ENCODE measurements around the gene KRT75. TPM values are rescaled to one million over a fixed set of nuclear protein-coding genes. Genes with fewer than 3 reads are reported as not detected.

The KRT75 gene
- total RNA-seq, 1 experiment from 2014 or later, result not detected

DNA sequence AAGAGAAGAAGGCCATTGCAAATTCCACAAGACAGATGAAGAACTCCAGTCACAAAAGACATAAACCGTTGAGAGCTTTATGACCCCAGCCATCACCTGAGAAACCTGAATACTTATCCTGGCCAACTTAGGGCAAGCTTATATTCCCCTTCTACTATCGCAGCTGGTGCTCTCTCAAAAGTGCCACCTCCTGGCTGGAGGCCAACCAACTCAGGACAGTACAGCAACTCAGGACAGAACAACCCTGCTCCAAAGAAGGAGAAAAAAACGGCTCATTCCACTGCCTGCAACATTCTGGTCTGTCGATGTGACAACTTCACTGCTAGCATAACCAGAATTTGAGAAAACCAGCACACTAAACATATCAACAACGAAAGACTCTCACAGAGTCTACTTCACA is 27.5 kb upstream of the KRT75 start:
- Histone ChIP-seq H3T11ph (ENCODE audit: low read length) (no peak overlapping the region), H3K27me3 (ENCODE audit: insufficient read depth, low read length) (no peaks in the 10 kb centered on the region), H3K4me2 (ENCODE audit: insufficient read depth, insufficient read length, low read length) (no peak overlapping the region), H2AFZ (ENCODE audit: low read length) (no peak overlapping the region), H2BK120ac (ENCODE audit: low read depth, low read length, poor library complexity, severe bottlenecking) (no peak overlapping the region), H3K9me3 (ENCODE audit: control insufficient read depth, low read depth, low read length) (no peaks in the 10 kb centered on the region), H2BK15ac (ENCODE audit: low read depth, low read length) (no peak overlapping the region), H3K4ac (ENCODE audit: low read depth, low read length) (no peak overlapping the region), H3K18ac (ENCODE audit: insufficient read length, low read depth, low read length) (no peak overlapping the region), H4K5ac (ENCODE audit: insufficient read length, low read depth, low read length) (no peak overlapping the region), H3K23me2 (ENCODE audit: insufficient read length, low read depth, low read length, poor library complexity, severe bottlenecking) (no peaks in the 10 kb centered on the region), H3K14ac (ENCODE audit: insufficient read depth, low read length) (no peak overlapping the region), H4K20me1 (ENCODE audit: control insufficient read depth, insufficient read depth, insufficient read length) (no peaks in the 10 kb centered on the region), H3K23ac (ENCODE audit: insufficient read length, low read depth, low read length) (no peak overlapping the region), H3K4me1 (ENCODE audit: insufficient read depth, low read length) (no peaks in the 10 kb centered on the region), H2BK5ac (ENCODE audit: insufficient read length, low read length) (no peak overlapping the region), H4K91ac (ENCODE audit: insufficient read length, low read depth, low read length) (no peak overlapping the region), H4K8ac (replicated peaks; ENCODE audit: insufficient read length, low read depth, low read length) (no peak overlapping the region), H2AK5ac (ENCODE audit: insufficient read length, low read length) (no peak overlapping the region), H2BK12ac (ENCODE audit: insufficient read length, low read depth, low read length) (no peak overlapping the region), H2BK20ac (ENCODE audit: low read depth, low read length, poor library complexity, severe bottlenecking) (no peak overlapping the region), H3K56ac (ENCODE audit: insufficient read length, low read depth, low read length) (no peak overlapping the region), H3K79me2 (ENCODE audit: insufficient read depth, low read length) (no peaks in the 10 kb centered on the region), H3K79me1 (ENCODE audit: insufficient read depth, low read depth, low read length, poor library complexity, severe bottlenecking) (no peaks in the 10 kb centered on the region), H3K27ac (ENCODE audit: insufficient read length, low read depth, low read length) (no peak overlapping the region), H3K9ac (ENCODE audit: extremely low read depth, insufficient read length, low read length) (no peak overlapping the region)
- TF ChIP-seq, protein P1, sequence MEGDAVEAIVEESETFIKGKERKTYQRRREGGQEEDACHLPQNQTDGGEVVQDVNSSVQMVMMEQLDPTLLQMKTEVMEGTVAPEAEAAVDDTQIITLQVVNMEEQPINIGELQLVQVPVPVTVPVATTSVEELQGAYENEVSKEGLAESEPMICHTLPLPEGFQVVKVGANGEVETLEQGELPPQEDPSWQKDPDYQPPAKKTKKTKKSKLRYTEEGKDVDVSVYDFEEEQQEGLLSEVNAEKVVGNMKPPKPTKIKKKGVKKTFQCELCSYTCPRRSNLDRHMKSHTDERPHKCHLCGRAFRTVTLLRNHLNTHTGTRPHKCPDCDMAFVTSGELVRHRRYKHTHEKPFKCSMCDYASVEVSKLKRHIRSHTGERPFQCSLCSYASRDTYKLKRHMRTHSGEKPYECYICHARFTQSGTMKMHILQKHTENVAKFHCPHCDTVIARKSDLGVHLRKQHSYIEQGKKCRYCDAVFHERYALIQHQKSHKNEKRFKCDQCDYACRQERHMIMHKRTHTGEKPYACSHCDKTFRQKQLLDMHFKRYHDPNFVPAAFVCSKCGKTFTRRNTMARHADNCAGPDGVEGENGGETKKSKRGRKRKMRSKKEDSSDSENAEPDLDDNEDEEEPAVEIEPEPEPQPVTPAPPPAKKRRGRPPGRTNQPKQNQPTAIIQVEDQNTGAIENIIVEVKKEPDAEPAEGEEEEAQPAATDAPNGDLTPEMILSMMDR (conservative IDR thresholded peaks at IDR 0.05), result no peak; the same call in 2 of the 3 replicates
- Mint-ChIP-seq H3K36me3 (ENCODE audit: insufficient read depth in 1 of 3, low read depth in 3 of 3) (no peaks in the 10 kb centered on the region), H3K9me3 (no peaks in the 10 kb centered on the region; a peak in 1 of 5 replicates), H3K4me1 (no peaks in the 10 kb centered on the region), H3K4me3 (no peak overlapping the region), H3K27ac (no peak overlapping the region), H3K27me3 (ENCODE audit: low read depth) (peaks cover 5% of the 10 kb centered on the region)
- WGBS (ENCODE audit: extremely low coverage, insufficient read length, low lambda C conversion rate), result no CpG with 5 or more reads among the region's 5 CpGs
- DNase-seq, result no peak
